WTC11 (cell line): ENCODE data around the gene ADGRL4. TPM values are rescaled to one million over a fixed set of nuclear protein-coding genes. Genes with fewer than 3 reads are reported as not detected.

Experiments
- ATAC-seq: fragments of 200-7000 bp; cut with Tn5 transposase; 2 replicates; pipeline ENCODE4 v1.10.0; 2021; ENCODE audit warnings: mild to moderate bottlenecking, moderate library complexity
- CTCF ChIA-PET: fragments of 300-600 bp; sonication (Branson Sonifier 250); formaldehyde crosslinking; loops from one replicate; lab custom pipeline; 2021; ENCODE audit warnings: antibody characterized with exemption; lab: Charles Lee
- POLR2A ChIA-PET: fragments of 350-600 bp; sonication (Branson Sonifier 250); formaldehyde crosslinking; loops from one replicate; lab custom pipeline; 2021; ENCODE audit warnings: antibody characterized with exemption; lab: Charles Lee
- DNase-seq: peaks from one replicate; pipeline ENCODE4 v3.0.0; 2021; ENCODE audit warnings: low spot score
- H3K27ac Mint-ChIP-seq: 2 replicates; pipeline ENCODE4 v1.8.0; 2021; ENCODE audit warnings: mixed read lengths
- H3K27me3 Mint-ChIP-seq: 2 replicates; pipeline ENCODE4 v1.8.0; 2021; ENCODE audit warnings: low read depth, mild to moderate bottlenecking, moderate library complexity, mixed read lengths
- H3K36me3 Mint-ChIP-seq: 2 replicates; pipeline ENCODE4 v1.8.0; 2021; ENCODE audit warnings: mixed read lengths
- H3K4me1 Mint-ChIP-seq: 2 replicates; pipeline ENCODE4 v1.8.0; 2022; ENCODE audit warnings: mixed read lengths
- H3K4me3 Mint-ChIP-seq: 2 replicates; pipeline ENCODE4 v1.8.0; 2021; ENCODE audit warnings: mild to moderate bottlenecking, moderate library complexity, mixed read lengths
- H3K9me3 Mint-ChIP-seq: 2 replicates; pipeline ENCODE4 v1.8.0; 2021; ENCODE audit warnings: mixed read lengths
- CREM ChIP-seq: sonication (generic); formaldehyde crosslinking; IDR thresholded peaks from 2 replicates; pipeline ENCODE4 v1.8.1; 2022; ENCODE audit warnings: mild to moderate bottlenecking, missing genetic modification reagents, moderate library complexity
- HMGA2 ChIP-seq: fragments of 250-450 bp; sonication (Bioruptor Pico); IDR thresholded peaks from 2 replicates; pipeline ENCODE4 v1.4.0; 2021; ENCODE audit warnings: mild to moderate bottlenecking, moderate library complexity
- JUN ChIP-seq: sonication (generic); formaldehyde crosslinking; IDR thresholded peaks from 2 replicates; pipeline ENCODE4 v1.8.0; 2023; ENCODE audit warnings: mild to moderate bottlenecking, missing genetic modification reagents
- MYBL2 ChIP-seq: sonication (generic); formaldehyde crosslinking; IDR thresholded peaks from 2 replicates; pipeline ENCODE4 v1.8.1; 2023; ENCODE audit warnings: mild to moderate bottlenecking, moderate library complexity, missing genetic modification reagents
- NFYB ChIP-seq: sonication (generic); formaldehyde crosslinking; conservative IDR thresholded peaks from 2 replicates; pipeline ENCODE4 v1.8.0; 2022; ENCODE audit warnings: low read depth, missing genetic modification reagents
- NR1H2 ChIP-seq: sonication (generic); formaldehyde crosslinking; IDR thresholded peaks from 2 replicates; pipeline ENCODE4 v1.9.0; 2021; ENCODE audit warnings: mild to moderate bottlenecking, moderate library complexity, missing genetic modification reagents
- TCF7 ChIP-seq: sonication (generic); formaldehyde crosslinking; IDR thresholded peaks from 2 replicates; pipeline ENCODE4 v1.8.0; 2022; ENCODE audit warnings: mild to moderate bottlenecking, low read depth, missing genetic modification reagents, moderate library complexity
- TEAD4 ChIP-seq: sonication (generic); formaldehyde crosslinking; IDR thresholded peaks from 2 replicates; pipeline ENCODE4 v1.8.0; 2022; ENCODE audit warnings: mild to moderate bottlenecking, missing genetic modification reagents
- TP53 ChIP-seq: sonication (generic); formaldehyde crosslinking; IDR thresholded peaks from 2 replicates; pipeline ENCODE4 v1.8.1; 2023; ENCODE audit warnings: mild to moderate bottlenecking, missing genetic modification reagents
- ZNF138 ChIP-seq: sonication (generic); formaldehyde crosslinking; conservative IDR thresholded peaks from 2 replicates; pipeline ENCODE4 v1.8.1; 2022; ENCODE audit warnings: mild to moderate bottlenecking, moderate library complexity, missing genetic modification reagents
- total RNA-seq: library from RNA; stranded (reverse); gene quantifications from 3 replicates; pipeline ENCODE4 v1.2.3, GENCODE V29; 2021
- TF ChIP-seq, protein P1 (sequence below): sonication (generic); formaldehyde crosslinking; IDR thresholded peaks from 2 replicates; pipeline ENCODE4 v1.8.0; 2023; ENCODE audit warnings: missing genetic modification reagents, mild to moderate bottlenecking, borderline replicate concordance
- TF ChIP-seq, protein P2 (sequence below): sonication (generic); formaldehyde crosslinking; IDR thresholded peaks from 2 replicates; pipeline ENCODE4 v1.8.0; 2022; ENCODE audit warnings: missing genetic modification reagents
- TF ChIP-seq, protein P3 (sequence below): sonication (generic); formaldehyde crosslinking; IDR thresholded peaks from 2 replicates; pipeline ENCODE4 v1.8.1; 2023; ENCODE audit warnings: mild to moderate bottlenecking, missing genetic modification reagents
- TF ChIP-seq, protein P4 (sequence below): sonication (generic); formaldehyde crosslinking; IDR thresholded peaks from 2 replicates; pipeline ENCODE4 v1.8.0; 2022; ENCODE audit warnings: mild to moderate bottlenecking, missing genetic modification reagents
- TF ChIP-seq, protein P5 (sequence below): fragments of 250-450 bp; sonication (Bioruptor Pico); IDR thresholded peaks from 2 replicates; pipeline ENCODE4 v1.9.0; 2021; ENCODE audit warnings: mild to moderate bottlenecking, borderline replicate concordance
- TF ChIP-seq, protein P6 (sequence below): sonication (generic); formaldehyde crosslinking; IDR thresholded peaks from 2 replicates; pipeline ENCODE4 v1.8.1; 2023; ENCODE audit warnings: mild to moderate bottlenecking, missing genetic modification reagents, moderate library complexity
- TF ChIP-seq, protein P7 (sequence below): sonication (generic); formaldehyde crosslinking; conservative IDR thresholded peaks from 2 replicates; pipeline ENCODE4 v1.8.1; 2022; ENCODE audit warnings: mild to moderate bottlenecking, missing genetic modification reagents

ADGRL4 gene
- total RNA-seq, 1 experiment from 2014 or later, result 0.37 TPM

DNA sequence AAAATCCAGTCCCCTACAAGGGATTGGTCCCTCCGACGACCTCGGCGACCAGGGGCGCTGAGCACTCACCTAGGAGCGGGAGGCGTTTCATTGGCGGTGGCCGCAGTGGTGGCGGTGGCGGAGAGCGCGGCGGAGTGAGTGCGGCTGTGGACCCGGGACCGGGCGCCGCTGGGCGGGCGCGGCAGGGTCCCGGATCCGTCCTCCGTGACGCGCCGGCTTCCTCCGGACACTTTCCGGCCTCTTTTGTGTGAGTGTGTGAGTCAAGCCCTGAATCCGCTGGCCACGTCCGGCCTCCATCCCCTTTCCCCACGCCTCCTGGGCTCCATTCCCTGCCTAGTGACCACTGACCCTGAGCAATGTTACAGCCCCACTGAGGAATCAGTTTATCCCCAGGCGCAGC lies at the start of gene ADGRL4 (continued):
- TF ChIP-seq, protein P1, sequence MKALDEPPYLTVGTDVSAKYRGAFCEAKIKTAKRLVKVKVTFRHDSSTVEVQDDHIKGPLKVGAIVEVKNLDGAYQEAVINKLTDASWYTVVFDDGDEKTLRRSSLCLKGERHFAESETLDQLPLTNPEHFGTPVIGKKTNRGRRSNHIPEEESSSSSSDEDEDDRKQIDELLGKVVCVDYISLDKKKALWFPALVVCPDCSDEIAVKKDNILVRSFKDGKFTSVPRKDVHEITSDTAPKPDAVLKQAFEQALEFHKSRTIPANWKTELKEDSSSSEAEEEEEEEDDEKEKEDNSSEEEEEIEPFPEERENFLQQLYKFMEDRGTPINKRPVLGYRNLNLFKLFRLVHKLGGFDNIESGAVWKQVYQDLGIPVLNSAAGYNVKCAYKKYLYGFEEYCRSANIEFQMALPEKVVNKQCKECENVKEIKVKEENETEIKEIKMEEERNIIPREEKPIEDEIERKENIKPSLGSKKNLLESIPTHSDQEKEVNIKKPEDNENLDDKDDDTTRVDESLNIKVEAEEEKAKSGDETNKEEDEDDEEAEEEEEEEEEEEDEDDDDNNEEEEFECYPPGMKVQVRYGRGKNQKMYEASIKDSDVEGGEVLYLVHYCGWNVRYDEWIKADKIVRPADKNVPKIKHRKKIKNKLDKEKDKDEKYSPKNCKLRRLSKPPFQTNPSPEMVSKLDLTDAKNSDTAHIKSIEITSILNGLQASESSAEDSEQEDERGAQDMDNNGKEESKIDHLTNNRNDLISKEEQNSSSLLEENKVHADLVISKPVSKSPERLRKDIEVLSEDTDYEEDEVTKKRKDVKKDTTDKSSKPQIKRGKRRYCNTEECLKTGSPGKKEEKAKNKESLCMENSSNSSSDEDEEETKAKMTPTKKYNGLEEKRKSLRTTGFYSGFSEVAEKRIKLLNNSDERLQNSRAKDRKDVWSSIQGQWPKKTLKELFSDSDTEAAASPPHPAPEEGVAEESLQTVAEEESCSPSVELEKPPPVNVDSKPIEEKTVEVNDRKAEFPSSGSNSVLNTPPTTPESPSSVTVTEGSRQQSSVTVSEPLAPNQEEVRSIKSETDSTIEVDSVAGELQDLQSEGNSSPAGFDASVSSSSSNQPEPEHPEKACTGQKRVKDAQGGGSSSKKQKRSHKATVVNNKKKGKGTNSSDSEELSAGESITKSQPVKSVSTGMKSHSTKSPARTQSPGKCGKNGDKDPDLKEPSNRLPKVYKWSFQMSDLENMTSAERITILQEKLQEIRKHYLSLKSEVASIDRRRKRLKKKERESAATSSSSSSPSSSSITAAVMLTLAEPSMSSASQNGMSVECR (CRISPR knock-in tag), result no peak

DNA sequence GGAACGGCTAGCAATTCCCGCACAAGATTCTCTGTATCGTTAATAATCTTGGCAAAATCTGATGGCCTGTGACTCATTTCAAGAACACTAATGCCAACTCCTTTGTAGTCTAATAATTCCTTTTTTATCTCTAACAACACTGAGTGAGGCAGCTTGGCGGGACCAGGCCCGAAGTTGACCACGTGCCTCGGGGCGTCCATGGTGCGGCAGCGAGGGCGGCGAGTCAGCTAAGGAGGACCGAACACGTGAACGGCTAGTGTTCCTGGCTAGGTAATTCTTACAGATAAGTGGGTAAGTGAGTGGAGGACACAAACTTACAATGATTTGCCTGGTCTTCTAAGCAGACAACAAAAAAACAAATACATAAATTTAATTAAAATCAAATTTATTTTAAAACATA lies 49.3 kb upstream of the ADGRL4 start:
- Mint-ChIP-seq H3K36me3 (no peaks in the 10 kb centered on the region; the same call in 1 of the 2 replicates), H3K27ac (no peak overlapping the region), H3K27me3 (no peaks in the 10 kb centered on the region), H3K4me1 (peaks cover 24% of the 10 kb centered on the region), H3K4me3 (no peak overlapping the region), H3K9me3 (peaks cover 18% of the 10 kb centered on the region)
- TF ChIP-seq ZNF138 (CRISPR knock-in tag), result no peak
- no peak for TF ChIP-seq TP53 (CRISPR knock-in tag)
- TF ChIP-seq, protein P2, sequence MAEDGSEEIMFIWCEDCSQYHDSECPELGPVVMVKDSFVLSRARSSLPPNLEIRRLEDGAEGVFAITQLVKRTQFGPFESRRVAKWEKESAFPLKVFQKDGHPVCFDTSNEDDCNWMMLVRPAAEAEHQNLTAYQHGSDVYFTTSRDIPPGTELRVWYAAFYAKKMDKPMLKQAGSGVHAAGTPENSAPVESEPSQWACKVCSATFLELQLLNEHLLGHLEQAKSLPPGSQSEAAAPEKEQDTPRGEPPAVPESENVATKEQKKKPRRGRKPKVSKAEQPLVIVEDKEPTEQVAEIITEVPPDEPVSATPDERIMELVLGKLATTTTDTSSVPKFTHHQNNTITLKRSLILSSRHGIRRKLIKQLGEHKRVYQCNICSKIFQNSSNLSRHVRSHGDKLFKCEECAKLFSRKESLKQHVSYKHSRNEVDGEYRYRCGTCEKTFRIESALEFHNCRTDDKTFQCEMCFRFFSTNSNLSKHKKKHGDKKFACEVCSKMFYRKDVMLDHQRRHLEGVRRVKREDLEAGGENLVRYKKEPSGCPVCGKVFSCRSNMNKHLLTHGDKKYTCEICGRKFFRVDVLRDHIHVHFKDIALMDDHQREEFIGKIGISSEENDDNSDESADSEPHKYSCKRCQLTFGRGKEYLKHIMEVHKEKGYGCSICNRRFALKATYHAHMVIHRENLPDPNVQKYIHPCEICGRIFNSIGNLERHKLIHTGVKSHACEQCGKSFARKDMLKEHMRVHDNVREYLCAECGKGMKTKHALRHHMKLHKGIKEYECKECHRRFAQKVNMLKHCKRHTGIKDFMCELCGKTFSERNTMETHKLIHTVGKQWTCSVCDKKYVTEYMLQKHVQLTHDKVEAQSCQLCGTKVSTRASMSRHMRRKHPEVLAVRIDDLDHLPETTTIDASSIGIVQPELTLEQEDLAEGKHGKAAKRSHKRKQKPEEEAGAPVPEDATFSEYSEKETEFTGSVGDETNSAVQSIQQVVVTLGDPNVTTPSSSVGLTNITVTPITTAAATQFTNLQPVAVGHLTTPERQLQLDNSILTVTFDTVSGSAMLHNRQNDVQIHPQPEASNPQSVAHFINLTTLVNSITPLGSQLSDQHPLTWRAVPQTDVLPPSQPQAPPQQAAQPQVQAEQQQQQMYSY (CRISPR knock-in tag), result no peak
- no peak for TF ChIP-seq MYBL2
- no peak for TF ChIP-seq HMGA2 (CRISPR knock-in tag)
- TF ChIP-seq, protein P3, sequence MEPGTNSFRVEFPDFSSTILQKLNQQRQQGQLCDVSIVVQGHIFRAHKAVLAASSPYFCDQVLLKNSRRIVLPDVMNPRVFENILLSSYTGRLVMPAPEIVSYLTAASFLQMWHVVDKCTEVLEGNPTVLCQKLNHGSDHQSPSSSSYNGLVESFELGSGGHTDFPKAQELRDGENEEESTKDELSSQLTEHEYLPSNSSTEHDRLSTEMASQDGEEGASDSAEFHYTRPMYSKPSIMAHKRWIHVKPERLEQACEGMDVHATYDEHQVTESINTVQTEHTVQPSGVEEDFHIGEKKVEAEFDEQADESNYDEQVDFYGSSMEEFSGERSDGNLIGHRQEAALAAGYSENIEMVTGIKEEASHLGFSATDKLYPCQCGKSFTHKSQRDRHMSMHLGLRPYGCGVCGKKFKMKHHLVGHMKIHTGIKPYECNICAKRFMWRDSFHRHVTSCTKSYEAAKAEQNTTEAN, result no peak
- no peak for TF ChIP-seq TEAD4 (CRISPR knock-in tag)
- TF ChIP-seq CREM, result no peak
- no peak for TF ChIP-seq TCF7 (CRISPR knock-in tag)
- TF ChIP-seq, protein P4, sequence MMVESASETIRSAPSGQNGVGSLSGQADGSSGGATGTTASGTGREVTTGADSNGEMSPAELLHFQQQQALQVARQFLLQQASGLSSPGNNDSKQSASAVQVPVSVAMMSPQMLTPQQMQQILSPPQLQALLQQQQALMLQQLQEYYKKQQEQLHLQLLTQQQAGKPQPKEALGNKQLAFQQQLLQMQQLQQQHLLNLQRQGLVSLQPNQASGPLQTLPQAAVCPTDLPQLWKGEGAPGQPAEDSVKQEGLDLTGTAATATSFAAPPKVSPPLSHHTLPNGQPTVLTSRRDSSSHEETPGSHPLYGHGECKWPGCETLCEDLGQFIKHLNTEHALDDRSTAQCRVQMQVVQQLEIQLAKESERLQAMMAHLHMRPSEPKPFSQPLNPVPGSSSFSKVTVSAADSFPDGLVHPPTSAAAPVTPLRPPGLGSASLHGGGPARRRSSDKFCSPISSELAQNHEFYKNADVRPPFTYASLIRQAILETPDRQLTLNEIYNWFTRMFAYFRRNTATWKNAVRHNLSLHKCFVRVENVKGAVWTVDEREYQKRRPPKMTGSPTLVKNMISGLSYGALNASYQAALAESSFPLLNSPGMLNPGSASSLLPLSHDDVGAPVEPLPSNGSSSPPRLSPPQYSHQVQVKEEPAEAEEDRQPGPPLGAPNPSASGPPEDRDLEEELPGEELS (CRISPR knock-in tag), result no peak
- TF ChIP-seq, protein P5, sequence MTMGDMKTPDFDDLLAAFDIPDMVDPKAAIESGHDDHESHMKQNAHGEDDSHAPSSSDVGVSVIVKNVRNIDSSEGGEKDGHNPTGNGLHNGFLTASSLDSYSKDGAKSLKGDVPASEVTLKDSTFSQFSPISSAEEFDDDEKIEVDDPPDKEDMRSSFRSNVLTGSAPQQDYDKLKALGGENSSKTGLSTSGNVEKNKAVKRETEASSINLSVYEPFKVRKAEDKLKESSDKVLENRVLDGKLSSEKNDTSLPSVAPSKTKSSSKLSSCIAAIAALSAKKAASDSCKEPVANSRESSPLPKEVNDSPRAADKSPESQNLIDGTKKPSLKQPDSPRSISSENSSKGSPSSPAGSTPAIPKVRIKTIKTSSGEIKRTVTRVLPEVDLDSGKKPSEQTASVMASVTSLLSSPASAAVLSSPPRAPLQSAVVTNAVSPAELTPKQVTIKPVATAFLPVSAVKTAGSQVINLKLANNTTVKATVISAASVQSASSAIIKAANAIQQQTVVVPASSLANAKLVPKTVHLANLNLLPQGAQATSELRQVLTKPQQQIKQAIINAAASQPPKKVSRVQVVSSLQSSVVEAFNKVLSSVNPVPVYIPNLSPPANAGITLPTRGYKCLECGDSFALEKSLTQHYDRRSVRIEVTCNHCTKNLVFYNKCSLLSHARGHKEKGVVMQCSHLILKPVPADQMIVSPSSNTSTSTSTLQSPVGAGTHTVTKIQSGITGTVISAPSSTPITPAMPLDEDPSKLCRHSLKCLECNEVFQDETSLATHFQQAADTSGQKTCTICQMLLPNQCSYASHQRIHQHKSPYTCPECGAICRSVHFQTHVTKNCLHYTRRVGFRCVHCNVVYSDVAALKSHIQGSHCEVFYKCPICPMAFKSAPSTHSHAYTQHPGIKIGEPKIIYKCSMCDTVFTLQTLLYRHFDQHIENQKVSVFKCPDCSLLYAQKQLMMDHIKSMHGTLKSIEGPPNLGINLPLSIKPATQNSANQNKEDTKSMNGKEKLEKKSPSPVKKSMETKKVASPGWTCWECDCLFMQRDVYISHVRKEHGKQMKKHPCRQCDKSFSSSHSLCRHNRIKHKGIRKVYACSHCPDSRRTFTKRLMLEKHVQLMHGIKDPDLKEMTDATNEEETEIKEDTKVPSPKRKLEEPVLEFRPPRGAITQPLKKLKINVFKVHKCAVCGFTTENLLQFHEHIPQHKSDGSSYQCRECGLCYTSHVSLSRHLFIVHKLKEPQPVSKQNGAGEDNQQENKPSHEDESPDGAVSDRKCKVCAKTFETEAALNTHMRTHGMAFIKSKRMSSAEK (CRISPR knock-in tag), result no peak
- TF ChIP-seq, protein P6, sequence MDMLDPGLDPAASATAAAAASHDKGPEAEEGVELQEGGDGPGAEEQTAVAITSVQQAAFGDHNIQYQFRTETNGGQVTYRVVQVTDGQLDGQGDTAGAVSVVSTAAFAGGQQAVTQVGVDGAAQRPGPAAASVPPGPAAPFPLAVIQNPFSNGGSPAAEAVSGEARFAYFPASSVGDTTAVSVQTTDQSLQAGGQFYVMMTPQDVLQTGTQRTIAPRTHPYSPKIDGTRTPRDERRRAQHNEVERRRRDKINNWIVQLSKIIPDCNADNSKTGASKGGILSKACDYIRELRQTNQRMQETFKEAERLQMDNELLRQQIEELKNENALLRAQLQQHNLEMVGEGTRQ (CRISPR knock-in tag), result no peak
- no peak for TF ChIP-seq NR1H2
- TF ChIP-seq, protein P7, sequence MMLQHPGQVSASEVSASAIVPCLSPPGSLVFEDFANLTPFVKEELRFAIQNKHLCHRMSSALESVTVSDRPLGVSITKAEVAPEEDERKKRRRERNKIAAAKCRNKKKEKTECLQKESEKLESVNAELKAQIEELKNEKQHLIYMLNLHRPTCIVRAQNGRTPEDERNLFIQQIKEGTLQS (CRISPR knock-in tag), result no peak
- TF ChIP-seq JUN, result no peak
- no peak for TF ChIP-seq NFYB
- ChIA-PET CTCF (no interaction called here), POLR2A (no interaction called here)
- DNase-seq (no peak), ATAC-seq (no peak)
